HG03432 (cell line): ENCODE results near the gene PIGP.
"Not testable (repeated sequence)": the region's sequence is repeated elsewhere in the genome, so short reads cannot be mapped to it uniquely, and the experiment has no call there.

ENCODE experiments used
- ATAC-seq: cut with Tn5 transposase; IDR thresholded peaks from one replicate; pipeline ENCODE4 v1.9.1; 2021; ENCODE audit warnings: mild to moderate bottlenecking, moderate library complexity; ENCODE audit not compliant: unreplicated experiment

Gene PIGP

DNA sequence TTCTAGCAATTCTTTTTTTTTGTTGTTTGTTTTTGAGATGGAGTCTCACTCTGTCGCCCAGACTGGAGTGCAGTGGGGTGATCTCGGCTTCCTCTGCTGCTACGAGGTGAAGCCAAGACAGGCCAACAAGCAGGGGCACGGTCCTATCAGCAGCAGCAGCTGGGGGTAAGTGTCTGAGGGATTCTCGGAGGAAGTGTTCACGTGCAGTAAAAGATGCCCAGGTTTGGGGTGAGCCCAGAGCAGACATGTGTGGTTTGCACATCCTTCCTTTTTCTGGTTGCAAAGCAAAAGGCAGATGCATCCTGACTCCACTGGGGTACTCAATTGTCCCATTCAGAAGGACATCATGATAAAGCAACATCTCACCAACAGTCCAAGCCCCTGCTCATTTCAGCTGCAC, 27.7 kb downstream of the PIGP start:
- ATAC-seq, result no peak

GRCh38 chr21:37044643-37045042, 28.2 kb downstream of the PIGP start:
- ATAC-seq, result no peak

GRCh38 chr21:37043818-37044217, 29.1 kb downstream of the PIGP start:
- ATAC-seq, result no peak

- ATAC-seq, result no peak
Observed at GRCh38 chr21:37041706-37042271, 31.1 kb downstream of the PIGP start.

DNA sequence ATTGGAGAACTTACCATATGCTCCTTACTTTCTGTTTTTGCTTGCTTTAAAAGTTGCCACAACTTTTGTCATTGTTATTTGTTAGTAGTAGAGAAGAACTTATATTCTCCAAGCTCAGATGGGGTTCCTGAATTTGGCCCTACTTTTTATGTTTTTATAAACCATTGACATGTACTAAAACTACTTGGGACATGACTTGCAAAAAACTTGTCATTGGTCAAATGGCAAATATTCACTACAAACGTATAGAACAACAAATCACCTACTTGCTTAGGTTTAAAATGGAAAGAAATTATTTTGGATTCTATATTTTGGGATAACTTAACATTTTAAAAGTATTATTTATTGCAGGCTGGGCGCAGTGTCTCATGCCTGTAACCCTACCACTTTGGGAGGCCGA, 32.7 kb downstream of the PIGP start:
- ATAC-seq, result no peak

GRCh38 chr21:37039411-37040075, 33.3 kb downstream of the PIGP start:
- ATAC-seq, result no peak

DNA sequence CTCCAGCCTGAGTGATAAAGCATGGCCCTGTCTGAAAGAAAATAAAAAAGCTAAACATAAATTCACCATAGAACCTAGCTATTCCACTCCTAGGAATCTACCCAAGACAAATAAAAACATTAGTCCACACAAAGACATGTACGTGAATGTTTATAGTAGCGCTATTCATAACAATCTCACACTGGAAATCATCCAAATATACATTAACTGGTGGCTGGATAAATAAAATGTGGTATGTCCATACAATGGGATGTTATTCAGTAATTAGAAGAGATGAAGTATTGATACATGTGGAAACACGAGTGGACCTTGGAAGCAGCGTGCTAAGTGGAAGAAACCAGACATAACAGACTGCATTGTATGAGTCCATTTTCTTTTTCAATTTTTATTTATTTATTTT, 36.7 kb downstream of the PIGP start:
- no peak for ATAC-seq

GRCh38 chr21:37034394-37034793, 38.5 kb downstream of the PIGP start:
- not testable (repeated sequence) for ATAC-seq

GRCh38 chr21:37032877-37033471, 39.9 kb downstream of the PIGP start:
- ATAC-seq, result no peak

DNA sequence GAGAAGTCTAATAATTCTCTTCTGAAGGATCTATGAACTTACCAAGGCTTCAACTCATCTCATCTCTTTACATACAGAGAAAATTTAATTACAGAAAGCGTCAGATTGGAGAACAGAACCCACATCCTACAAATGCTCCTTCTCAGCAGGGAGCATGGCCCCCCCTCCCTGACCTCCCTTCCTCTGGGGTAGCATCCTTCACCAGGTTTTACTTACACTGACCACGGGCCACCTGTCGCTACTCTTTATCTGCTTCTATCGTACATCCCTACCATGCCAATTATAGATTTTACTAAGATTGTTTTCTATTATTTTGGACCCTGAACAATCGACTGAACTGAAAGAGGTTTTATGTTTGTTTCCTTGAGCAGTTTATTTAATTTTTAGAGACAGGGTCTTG, 40.6 kb downstream of the PIGP start:
- ATAC-seq, result no peak

DNA sequence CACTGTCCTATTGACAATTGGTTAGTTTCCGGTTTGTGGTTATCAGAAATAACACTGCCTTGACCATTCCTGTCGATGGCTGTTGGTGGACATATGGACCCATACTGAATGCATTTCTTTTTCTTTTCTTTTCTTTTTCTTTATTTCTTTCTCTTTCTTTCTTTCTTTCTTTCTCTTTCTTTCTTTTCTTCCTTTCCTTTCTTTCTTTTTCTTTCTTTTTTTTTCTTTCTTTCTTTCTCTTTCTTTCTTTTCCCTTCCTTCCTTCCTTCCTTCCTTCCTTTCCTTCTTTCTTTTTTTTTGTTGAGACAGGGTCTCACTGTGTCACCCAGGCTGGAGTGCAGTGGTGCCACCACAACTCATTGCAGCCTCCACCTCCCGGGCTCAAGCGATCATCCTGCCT, 42.0 kb downstream of the PIGP start:
- ATAC-seq, result no peak

- ATAC-seq, result no peak
Observed at GRCh38 chr21:37028570-37028969, 44.3 kb downstream of the PIGP start.

DNA sequence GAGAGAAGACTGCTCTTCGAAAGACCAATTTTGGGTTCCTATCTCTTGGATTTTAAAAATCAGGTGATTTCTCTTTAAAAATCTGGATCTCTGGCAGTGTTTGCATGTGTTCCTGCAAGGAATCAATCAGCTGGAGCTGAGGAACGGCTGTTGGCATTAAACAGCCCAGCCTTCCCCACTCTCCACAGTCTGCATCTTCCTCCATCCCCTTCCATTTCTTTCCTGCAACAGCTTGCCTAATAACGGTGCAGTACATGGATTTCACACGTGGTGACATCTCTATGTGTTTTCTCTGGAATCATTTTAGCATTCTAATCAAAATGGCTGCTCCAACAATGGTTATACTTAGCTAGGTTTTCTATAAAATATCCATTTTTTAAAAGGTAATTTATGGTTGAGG, 46.4 kb downstream of the PIGP start:
- ATAC-seq, result no peak

GRCh38 chr21:37017951-37018679, 54.8 kb downstream of the PIGP start:
- ATAC-seq, result no peak
